HG03159 (cell line): ENCODE measurements around the gene CYBC1.

Experiments
- ATAC-seq: cut with Tn5 transposase; IDR thresholded peaks from one replicate; pipeline ENCODE4 v1.9.1; 2021; ENCODE audit warnings: mild to moderate bottlenecking, moderate library complexity; ENCODE audit not compliant: unreplicated experiment

CYBC1 gene

GRCh38 chr17:82411396-82412053 lies 39.0 kb downstream of the CYBC1 start:
- no peak for ATAC-seq

GRCh38 chr17:82410014-82410716 lies 40.4 kb downstream of the CYBC1 start:
- ATAC-seq = no peak

- ATAC-seq = no peak
These were observed 41.6 kb downstream of the CYBC1 start for GRCh38 chr17:82408938-82409318.

GRCh38 chr17:82408288-82408937 lies 42.1 kb downstream of the CYBC1 start:
- no peak for ATAC-seq

- ATAC-seq = no peak
These were observed 43.3 kb downstream of the CYBC1 start for GRCh38 chr17:82407255-82407654.

- no peak for ATAC-seq
These were observed 44.4 kb downstream of the CYBC1 start for GRCh38 chr17:82406131-82406671.

- ATAC-seq = no peak
These were observed 45.5 kb downstream of the CYBC1 start for GRCh38 chr17:82405051-82405450.

GRCh38 chr17:82403662-82404660 lies 46.6 kb downstream of the CYBC1 start:
- no peak for ATAC-seq

GRCh38 chr17:82402865-82403264 lies 47.7 kb downstream of the CYBC1 start:
- ATAC-seq = peak; percentile 70

GRCh38 chr17:82400830-82401229 lies 49.7 kb downstream of the CYBC1 start:
- ATAC-seq = no peak

- ATAC-seq = no peak
These were observed 50.3 kb downstream of the CYBC1 start for GRCh38 chr17:82400206-82400605.

- ATAC-seq = no peak
These were observed 50.9 kb downstream of the CYBC1 start for GRCh38 chr17:82399601-82400101.

GRCh38 chr17:82399041-82399441 lies 51.5 kb downstream of the CYBC1 start:
- ATAC-seq = no peak

- no peak for ATAC-seq
These were observed 52.9 kb downstream of the CYBC1 start for GRCh38 chr17:82397449-82398335.

- ATAC-seq = no peak
These were observed 53.7 kb downstream of the CYBC1 start for GRCh38 chr17:82396601-82397435.

GRCh38 chr17:82394278-82394677 lies 56.3 kb downstream of the CYBC1 start:
- ATAC-seq = no peak

GRCh38 chr17:82392941-82393340 lies 57.6 kb downstream of the CYBC1 start:
- ATAC-seq = no peak
